Measurements from ENCODE around the gene CHMP6.
A peak's percentile ranks its signal among the peaks of the same experiment; 100 is the strongest.
"Not testable (repeated sequence)": the region's sequence is repeated elsewhere in the genome, so short reads cannot be mapped to it uniquely, and the experiment has no call there.

CHMP6 gene

DNA sequence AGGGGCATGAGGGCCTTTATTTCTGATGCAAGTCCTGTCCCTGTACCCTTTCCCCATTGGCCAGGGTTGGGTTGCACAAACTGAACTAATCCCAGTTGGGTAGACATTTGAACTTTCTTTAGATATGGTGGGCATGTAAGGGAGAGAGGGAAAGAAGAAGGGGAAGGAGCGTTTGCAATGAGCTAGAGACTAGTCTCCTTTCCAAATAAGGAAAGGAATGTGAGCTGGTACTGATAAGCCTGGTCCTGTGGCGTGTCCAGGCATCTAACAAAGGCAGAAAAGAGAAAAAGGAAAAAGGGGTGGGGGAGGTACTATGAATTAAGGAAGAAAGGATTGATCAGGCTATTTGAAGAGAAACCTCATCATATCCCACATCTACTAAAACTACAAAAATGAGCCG lies 20.3 kb downstream of the CHMP6 start:
- no peak for DNase-seq (ENCODE audit: low read depth in 2 of 2)

DNA sequence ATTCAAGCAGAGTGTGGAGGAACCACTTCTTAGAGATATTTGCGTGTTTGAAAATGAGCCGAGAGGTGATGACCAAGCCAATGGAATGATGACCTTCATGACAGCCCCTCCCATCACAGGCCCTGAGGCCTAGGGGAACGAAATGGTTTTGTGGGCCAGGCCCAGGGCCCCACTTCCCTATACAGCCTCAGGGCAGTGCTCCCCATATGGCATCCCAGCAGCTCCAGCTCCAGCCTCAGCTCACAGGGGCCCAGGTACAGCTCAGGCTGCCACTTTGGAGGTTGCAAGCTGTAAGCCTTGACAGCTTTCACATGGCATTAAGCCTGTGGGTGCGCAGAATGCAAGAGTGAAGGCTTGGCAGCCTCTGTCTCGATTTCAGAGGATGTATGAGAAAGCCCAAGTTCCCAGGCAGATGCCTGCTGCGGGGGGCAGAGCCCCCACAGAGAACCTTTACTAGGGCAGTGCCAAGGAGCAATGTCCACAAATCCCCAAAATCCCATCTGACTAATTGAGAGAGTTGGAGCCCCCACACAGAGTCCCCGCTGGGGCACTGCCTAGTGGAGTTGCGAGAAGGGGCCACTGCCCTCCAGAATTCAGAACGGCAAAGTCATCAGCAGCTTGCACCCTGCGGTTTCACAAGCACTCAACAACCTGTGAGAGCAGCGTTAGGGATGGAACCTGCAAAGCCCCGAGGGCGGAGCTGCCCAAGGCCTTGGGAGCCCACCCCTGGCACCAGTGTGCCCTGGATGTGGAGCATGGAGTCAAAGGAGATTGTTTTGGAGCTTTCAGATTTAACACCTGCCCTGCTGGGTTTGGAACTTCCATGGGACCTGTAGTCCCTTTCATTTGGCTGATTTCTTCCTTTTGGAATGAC lies 21.2 kb downstream of the CHMP6 start:
- no peak for DNase-seq (ENCODE audit: low read depth in 2 of 2)

DNA sequence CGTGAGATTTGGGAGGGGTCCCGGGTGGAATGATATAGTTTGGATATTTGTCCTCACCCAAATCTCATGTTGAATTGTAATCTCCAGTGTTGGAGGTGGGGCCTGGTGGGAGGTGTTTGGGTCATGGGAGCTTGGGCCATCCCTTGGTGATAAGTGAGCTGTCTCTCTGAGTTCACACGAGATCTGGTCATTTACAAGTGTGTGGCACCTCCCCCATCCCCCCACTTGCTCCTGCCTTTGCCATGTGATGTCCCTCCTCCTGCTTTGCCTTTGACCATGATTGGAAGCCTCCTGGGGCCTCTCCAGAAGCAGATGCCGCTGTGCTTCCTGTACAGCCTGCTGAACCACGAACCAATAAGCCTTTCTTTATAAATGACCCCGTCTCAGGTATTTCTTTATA lies 22.0 kb downstream of the CHMP6 start:
- no peak for DNase-seq (ENCODE audit: low read depth in 2 of 2)

DNA sequence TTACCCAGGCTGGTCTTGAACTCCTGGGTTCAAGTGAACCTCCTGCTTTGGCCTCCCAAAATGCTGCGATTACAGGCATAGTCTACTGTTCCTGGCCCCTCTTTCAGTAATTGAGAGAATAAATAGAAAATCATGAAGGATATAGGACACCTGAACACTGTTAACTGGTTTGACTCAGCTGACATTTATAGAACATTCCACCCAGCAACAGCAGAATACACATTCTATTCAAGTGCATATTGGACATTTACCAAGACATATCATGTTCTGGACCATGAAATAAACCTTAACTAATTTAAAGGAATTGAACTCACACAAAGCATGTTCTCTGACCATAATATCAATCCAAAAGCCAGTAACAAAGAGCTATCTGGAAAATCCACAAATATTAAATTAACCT lies 23.5 kb downstream of the CHMP6 start:
- DNase-seq (ENCODE audit: low read depth in 2 of 2): no peak

DNA sequence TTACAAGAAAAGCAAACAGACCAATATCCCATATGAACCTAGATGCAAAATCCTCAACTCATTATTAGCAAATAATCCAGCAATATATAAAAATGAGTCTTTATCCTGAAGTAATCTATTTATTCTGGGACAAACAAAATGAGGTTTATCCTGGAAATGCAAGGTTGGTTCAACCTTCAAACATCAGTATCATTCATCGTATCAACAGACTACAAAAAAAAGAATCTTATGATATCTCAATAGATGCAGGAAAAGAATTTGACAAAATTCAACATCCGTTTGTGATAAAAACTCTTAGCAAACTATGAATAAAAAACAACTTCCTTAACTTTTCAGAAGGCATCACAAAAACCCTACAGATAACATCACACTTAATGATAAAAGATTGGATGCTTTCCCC lies 24.9 kb downstream of the CHMP6 start:
- DNase-seq (ENCODE audit: low read depth in 2 of 2): no peak

DNA sequence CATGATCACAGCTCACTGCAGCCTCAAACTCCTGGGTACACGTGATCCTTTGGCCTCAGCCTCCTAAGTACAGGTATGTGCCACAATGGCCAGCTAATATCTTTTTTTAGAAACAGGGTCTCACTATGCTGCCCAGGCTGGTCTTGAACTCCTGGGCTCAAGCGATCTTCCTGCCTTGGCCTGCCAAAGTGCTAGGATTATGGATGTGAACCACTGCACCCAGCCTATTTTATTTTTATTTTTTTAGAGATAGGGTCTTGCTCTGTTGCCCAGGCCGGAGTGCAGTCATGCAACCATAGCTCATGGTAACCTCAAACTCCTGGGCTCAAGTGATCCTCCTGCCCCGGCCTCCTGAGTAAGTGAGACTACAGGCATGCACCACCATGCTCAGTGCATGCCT lies 25.7 kb downstream of the CHMP6 start:
- not testable (repeated sequence) for DNase-seq (ENCODE audit: low read depth in 2 of 2)

DNA sequence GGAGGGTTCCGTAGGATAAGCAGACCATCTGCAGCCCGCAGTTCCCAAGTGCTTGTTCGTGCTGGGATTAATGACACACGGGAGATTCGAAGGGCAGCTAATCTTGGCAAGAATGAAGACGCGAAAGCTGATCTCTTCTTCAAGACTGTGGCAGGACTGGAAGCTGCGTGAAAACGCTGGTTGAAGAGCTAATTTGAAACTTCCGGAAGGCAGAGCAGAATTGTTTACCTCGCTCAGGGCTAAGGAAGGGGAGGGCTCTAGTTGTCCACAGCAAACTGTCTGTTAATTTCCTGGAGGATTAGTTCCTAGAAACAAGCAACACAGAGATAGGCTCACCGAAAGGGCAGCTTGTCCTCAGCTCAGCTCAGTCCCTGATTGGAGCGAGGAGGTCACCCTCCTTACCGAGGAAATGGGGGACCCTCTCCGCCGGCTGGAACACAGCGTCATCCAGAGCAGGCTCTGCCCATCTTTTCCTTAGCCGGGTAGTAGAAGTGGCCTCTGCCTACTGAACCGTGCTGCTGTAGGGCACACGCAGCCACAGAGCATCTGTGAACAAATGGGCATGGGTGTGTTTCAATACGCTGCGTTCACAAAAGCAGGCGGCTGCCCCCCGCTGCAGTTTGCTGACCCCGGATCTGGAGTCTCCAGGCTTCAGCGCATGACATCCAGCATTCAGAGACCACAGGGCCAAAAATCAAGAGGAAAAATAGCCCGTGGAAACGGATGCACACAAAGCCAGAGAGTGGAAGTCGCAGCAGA lies 26.6 kb downstream of the CHMP6 start:
- DNase-seq (ENCODE audit: low read depth in 2 of 2): no peak

DNA sequence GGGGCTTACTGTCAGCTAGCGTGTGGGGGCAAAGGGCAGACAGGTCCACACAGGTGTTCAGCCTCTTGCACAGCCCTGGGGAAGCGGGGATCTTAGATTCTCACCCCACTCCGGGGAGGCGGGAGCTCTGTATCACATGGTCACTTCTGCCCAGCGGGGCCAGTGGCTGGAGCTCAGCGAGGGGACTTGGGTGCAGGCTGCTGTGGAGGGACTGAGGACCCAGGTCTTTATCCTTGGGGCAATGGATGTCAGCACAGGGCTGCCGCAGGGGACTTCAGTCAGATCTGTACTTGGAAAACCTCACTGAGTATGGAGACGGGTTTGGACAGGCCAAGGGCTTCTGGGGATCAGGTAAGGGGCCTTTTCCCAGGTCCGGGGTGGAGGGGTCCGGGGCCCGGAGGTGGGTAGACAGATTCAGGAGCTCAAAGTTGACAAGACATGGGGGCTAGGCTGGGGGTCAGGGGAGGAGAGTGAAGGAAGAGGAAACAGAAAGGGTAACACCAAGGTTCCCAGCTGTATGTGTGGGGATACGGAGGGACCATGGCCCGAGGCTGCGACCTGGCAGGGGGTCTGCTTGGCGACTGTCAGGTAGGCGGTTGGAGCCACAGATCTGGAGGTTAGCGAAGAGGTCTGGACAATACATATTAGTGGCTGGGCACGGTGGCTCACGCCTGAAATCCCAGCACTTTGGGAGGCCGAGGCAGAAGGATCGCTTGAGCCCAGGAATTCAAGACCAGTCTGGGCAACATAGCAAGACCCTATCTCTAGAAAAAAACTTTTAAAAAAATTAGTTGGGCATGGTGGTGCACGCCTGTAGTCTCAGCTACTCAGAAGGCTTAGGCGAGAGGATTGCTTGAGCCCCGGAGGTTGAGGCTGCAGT lies 28.2 kb downstream of the CHMP6 start:
- no peak for DNase-seq (ENCODE audit: low read depth in 2 of 2)

DNA sequence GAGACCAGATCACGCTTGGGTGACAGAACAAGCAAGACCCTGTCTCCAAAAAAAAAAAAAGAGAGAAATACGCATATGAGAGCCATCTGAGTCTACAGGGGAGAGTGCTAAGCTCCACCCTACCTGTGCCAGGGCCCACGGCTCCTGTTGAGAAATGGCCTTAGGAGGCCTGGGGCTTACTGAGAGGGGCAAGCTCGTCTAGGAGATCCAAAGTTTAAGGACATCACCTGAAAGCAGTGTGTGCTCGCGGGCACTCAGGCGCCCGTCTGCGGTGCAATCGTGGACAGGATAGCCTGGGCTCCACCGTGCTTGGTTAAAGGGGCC lies 28.8 kb downstream of the CHMP6 start:
- DNase-seq (ENCODE audit: low read depth in 2 of 2): no peak

DNA sequence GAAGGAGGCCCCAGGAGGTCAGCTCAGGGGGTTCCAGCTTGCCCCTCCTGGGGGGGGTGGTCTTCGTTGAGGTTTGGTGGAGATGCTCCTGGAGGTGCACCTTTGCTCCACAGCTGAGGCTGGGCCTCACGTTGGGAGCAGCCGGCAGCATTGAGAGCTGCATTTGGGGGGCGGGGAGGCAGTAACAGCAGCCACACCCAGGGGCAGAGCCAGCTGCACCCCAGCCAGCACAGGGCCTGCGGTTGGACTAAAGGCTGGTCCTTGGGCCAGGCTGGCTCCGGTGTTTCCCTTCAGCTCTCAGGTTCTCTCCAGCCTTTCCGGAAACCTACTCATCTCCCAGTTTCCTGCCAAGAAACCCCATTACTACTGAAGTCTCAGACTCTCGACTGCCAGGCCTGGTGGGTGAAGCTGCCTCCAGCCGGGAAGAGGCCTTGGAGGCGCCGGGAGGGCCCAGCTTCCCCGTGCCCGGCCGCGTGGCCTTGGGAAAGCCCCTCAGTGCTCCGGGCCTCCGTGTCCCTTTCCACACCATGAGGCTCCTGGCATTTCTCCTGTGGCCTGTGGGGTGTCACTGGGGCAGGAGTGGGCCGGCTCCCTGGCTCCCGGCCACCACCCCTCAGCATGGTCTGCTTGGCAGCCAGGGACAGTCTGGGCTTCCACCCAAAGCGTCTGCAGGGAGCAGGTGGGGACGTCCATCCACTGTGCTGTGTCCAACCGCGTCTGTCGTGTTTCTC lies 29.3 kb downstream of the CHMP6 start:
- no peak for DNase-seq (ENCODE audit: low read depth in 2 of 2)

DNA sequence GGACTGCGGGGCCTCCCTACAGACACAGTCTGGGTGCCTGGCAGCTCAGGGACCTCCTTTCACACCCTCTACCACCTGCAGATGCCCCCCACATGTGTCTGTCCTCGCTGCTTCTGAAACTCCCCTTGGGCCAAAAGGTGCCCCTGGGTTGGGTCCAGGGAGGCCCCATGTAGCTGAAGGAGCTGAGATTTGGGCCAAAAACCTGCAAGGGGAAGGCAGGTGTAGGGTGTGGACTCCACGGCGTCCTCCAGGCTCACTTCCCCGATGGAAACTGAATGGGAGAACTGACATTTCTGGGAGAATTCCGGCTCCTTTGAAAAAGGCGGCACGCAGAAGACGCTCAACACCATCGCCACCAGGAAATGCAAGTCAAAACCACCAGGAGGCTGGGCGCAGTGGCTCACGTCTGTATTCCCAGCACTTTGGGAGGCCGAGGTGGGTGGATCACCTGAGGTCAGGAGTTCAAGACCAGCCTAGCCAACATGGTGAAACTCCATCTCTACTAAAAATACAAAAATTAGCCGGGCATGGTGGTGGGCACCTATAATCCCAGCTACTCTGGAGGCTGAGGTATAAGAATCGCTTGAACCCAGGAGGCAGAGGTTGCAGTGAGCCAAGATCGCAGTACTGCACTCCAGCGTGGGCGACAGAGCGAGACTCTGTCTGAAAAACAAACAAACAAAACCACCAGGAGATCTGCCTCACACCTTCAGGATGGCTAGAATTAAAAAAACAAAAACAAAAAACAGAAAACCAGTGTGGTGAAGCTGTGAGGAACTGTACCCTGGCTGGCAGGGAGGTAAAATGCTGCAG lies 30.1 kb downstream of the CHMP6 start:
- DNase-seq (ENCODE audit: low read depth in 2 of 2): no peak

DNA sequence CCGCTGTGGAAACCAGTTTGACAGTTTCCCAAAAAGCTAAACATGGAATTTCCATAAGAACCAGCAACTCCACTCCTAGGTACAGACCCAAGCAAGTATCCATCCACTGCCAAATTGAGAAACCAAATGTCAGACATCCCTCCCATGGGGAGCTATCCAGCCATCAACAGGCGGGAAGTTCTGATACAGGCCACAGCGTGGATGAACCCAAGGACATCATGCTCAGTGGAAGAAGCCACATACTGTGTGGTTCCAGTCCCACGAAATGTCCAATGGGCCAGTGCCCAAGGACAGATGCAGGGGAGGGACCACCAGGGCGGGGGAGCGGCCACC lies 30.7 kb downstream of the CHMP6 start:
- no peak for DNase-seq (ENCODE audit: low read depth in 2 of 2)

DNA sequence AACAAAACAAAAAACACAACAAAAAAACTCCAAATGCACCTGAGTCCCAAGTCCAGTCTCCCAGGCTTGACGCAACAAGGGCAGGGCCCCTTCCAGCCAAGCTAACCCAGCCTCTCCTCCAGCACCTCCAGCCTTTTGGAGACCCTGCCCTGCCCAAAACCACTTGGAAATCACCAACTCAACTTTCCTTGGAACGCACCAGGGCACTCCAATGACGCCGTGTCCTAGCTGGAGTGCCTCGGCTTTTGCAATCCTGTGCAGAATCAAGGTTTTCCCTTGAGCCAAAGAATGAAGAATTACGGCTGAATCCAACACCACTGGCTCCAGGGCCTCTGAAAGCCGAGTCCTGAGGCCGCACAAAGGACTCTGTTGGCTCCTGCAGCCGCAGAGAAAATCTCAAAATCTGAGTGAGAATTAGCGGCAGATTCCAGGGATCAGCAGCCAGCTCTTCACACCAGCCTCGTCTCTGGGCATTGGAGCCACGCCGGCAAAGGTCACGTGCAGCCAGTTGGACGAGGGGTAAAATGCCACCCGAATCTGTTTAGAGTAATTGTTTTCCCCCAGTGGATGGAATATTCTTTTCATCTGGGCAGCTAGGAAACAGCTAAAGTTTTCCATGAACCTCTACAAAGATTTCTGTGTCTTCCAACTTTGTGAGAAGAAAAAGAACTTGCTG lies 33.6 kb downstream of the CHMP6 start:
- DNase-seq (ENCODE audit: low read depth in 2 of 2): no peak

DNA sequence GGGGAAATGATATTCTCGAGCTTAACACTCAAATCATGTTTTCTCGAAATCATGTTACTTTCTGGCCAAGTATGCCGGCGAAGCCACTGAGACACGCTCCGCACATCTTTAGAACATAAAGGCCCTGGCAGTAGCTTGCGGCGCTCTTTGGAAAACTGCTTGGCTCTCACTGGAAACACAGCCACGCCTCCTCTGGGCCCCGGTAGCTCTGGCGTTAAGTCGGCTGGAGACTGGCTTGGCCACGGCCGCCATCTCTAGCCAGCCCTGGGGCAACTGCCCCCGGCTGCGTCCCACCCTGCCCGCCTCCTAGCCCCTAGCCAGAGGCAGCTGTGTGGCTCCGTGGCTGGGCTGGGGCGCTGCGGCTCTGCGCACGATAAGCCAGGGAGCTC lies 34.1 kb downstream of the CHMP6 start:
- DNase-seq (ENCODE audit: low read depth in 2 of 2): no peak

DNA sequence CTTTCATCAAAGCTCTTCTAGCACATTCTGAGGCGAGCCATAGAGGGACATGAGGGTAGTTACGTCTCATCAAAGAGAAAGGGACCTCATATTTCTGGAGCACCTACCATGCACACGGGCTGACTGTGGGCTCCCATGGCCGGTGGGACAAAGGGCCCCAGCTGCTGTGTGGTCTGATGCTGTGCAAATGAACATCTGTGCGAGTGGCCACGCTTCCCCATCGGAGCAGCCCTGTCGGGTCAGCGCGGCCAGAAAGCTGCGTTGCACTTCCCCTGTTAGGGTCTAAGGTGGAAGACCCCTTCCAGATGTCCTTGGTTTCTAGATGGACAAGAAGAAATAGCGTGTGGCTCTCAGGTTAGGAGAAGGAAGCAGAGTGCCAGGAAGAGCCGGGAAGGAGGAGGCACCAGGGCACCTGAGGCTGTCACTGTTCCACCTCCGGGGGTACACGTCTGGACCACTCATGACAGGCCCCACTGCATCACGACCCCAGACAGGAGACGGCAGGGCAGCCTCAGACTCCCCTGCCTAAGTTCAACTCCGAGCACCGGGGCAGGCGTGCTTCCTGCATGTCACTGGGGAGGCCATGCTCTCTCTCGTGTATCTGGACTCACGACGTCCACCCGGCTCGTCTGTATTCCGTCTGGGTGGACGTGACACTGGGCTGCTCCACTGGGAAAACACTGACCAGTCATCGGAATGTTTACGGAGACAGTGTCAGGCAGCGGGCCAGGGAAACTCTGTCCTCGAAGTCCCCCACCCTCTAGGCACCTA lies 34.8 kb downstream of the CHMP6 start:
- no peak for DNase-seq (ENCODE audit: low read depth in 2 of 2)

DNA sequence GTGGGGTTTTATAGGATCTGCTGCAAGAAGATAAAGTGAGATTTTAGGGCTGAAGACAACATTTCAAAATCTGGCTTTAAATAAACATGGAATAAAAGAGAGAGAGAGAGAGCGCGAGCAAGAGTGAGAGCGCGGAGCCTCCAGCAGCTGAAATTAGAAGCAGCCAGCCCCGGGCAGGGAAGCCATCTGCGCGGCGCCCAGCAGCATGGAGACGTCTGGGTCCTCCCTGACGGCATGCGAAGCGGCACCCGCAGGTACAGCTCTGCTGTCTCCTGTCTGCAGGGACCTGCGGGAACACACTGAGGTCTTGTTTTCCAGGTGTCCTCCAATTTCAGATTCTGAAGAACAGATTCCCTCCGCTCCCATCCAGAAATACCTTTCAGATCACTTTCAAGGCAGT lies 35.4 kb downstream of the CHMP6 start:
- DNase-seq (ENCODE audit: low read depth in 2 of 2): no peak

DNA sequence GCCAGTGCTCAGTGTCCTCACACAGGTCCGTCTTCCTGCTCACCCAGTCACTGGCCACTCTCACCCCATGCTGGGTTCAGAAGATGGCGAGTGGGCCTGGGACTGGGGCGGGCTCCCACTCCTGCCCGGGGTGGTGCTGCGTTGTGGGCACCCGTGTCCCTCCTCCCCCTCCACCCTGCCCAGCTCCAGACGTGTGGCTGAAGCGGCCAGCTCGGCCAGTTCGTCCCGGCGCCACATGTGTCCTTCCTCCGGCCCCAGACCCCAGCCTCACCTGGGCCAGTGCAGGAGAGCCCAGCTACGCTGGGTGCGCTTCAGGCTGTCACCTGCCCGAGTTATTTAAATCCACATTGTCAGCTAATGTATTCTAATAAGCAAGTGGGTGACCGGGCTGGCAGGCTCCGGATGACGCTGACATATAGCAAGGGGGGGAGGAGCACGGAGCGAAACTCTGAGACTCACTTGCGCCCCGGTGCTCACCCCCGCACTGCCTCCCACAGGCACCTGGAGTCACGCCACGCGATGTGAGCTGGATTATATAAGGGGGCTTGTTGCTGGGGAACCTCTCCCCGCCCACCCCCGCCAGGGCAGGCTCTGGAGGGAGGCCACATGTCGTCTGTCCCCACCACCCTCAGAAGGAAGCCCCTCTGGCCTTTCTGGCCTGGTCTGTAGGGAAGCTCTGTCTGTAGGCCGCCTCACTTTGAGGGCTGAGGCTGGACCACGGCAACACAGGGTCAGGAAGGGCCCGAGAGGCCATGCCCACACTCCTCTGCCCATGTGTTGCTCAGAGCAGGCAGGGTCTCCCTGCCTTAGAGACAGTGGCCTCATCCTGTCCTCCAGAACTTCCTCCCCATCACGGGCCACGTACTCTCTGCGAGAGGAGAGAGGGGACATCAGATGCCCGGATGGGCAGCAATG lies 36.2 kb downstream of the CHMP6 start:
- DNase-seq (ENCODE audit: low read depth in 2 of 2): peak; percentile 21 to 52

DNA sequence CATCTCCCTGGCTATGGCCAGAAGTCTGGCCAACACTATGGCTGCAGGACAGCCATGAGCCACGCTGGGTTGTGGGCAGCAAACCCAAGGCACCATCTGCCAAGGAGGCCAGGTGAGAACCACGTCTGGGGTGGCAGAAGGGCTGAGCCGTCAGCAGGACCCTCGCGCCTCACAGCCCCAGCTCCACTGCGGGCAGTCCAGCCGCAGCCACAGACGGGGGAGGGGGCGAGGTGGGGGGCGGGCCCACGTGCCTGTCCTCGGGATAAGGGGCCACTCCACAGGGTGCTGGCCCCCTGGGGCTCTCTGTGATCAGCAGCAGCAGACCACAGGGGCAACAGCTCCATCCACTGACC lies 36.8 kb downstream of the CHMP6 start:
- DNase-seq (ENCODE audit: low read depth in 2 of 2): no peak

DNA sequence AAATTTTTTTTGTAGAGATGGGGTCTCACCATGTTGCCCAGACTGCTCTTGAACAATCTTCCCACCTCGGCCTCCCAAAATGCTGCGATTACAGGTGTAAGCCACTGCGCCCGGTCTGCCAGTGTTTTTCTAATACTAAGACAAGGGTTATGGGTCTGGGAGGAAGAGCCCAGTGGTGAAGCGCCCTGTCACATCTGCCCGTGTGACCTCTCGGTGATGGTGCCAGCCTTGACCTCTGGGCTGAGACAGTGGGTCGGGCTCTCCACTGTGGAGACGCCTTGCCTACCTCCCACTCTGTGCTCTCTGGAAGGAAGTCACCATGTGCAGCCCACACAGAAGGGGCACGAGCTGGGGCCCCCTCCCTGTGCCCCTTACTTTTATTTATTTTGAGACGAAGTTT lies 38.2 kb downstream of the CHMP6 start:
- no peak for DNase-seq (ENCODE audit: low read depth in 2 of 2)

Measured in activated CD8-positive, alpha-beta memory T cell treated with anti-CD3 and anti-CD28 coated beads for 4 hours (primary cell).